Hepatocyte (in vitro differentiated cells): ENCODE measurements around the gene SSPN.

Experiments
- CTCF ChIP-seq: fragments of 200-600 bp; sonication (generic); IDR thresholded peaks from 2 replicates; pipeline ENCODE4 v1.5.1; 2016; ENCODE audit warnings: antibody characterized with exemption, mild to moderate bottlenecking; ENCODE audit not compliant: poor library complexity
- EZH2 ChIP-seq: fragments of 200-600 bp; sonication (generic); IDR thresholded peaks from 2 replicates; pipeline ENCODE4 v1.6.1; 2016; ENCODE audit warnings: antibody characterized with exemption, mild to moderate bottlenecking, borderline replicate concordance
- EZH2phosphoT487 ChIP-seq: fragments of 200-600 bp; sonication (generic); IDR thresholded peaks from one replicate; pipeline ENCODE4 v1.6.1; 2018; ENCODE audit warnings: antibody characterized with exemption, mild to moderate bottlenecking, low read depth, moderate library complexity; ENCODE audit not compliant: unreplicated experiment, severe bottlenecking

GRCh38 chr12:26287671-26288381 lies 92.5 kb downstream of the SSPN start:
- TF ChIP-seq CTCF: no peak
- no peak for TF ChIP-seq EZH2
- no peak for TF ChIP-seq EZH2phosphoT487
